SW 1271 (cell line): ENCODE results near the gene LENG1.

Experiments
- DNase-seq, 2 experiments: peaks; one replicate each; lab custom pipeline; 2025; lab: John Stamatoyannopoulos, UW

LENG1 gene

GRCh38 chr19:54109651-54110050 lies 49.9 kb downstream of the LENG1 start:
- DNase-seq: no peak

DNA sequence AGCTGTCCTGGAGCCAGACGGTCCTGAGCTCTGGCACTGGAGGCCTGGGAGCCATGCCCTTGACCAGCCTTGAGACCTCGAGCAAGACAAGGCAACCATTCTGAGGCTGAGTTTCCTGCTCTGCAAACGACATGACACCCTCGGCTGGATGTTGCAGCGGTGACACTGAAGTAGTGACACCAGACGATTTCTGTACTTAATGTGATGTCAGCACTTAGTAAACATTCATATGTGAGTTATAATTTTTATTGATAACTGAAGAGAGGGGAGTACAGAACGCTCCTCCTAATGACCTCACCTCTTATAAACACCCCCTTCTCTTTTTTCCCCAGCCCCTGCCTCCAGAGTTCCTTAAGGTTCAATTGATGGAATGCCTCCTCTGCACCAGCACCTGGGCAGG lies 51.0 kb downstream of the LENG1 start:
- no peak for DNase-seq

DNA sequence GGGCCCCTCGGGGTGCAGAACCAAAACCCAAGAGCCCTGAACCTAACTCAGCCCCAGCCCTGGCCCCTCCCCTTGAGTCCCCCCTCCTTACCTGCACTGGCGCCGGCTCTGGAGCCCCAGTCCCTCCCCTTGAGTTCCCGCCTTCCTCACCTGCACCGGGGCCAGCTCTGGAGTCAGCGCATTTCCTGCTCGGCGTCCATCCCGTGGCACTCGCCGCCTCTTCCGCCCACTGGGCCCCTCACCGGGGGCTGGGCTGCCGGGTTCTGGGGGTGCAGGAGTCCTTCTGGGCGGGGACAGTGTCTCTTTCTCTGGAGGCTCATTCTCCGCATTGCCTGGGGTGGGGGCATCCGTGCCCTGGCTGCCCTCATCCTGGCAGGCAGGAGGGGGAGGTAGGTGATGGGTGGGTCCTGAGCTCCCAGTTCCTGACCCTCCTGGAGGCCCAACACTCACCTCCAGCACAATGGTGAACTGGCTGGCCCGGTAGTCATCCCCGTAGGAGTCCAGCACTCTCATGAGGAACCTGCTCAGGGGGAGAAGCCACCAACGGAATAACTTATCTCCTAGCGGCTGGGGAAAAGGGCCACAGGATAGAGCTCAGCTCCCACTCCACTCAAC lies 51.5 kb downstream of the LENG1 start:
- DNase-seq: no peak

- DNase-seq: no peak
These were observed 52.8 kb downstream of the LENG1 start for GRCh38 chr19:54106716-54107115.

DNA sequence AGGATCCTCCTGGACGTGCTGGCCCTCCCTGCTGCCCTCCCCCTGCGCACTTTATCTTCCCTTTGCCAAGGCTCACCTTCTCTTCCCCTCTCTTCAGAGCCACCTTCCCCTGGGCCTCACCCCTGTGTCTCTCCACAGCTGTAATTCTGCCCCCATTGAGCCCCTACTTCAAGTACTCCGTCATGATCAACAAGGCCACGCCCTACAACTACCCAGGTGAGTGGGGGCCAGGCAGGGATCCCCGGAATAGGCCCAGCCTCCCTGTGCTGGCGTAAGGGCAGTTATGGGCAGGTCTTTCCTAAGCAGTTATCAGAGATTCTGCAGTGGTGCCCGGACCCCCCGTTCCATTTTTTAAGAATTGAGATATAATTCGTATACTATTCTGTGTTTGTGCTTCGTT lies 53.7 kb downstream of the LENG1 start:
- DNase-seq: no peak
